Stimulated activated CD4-positive, alpha-beta T cell treated with anti-CD3 and anti-CD28 coated beads, Interleukin-1b, Interleukin-23, amount 100 ng/mL, for 48 hours (primary cell): ENCODE data around the gene SP8.

ENCODE experiments used
- DNase-seq: peaks from one replicate; pipeline ENCODE4 v3.0.0-alpha.2; 2020

The SP8 gene

GRCh38 chr7:20793694-20794394 is 7.2 kb upstream of the SP8 start:
- DNase-seq, result no peak

DNA sequence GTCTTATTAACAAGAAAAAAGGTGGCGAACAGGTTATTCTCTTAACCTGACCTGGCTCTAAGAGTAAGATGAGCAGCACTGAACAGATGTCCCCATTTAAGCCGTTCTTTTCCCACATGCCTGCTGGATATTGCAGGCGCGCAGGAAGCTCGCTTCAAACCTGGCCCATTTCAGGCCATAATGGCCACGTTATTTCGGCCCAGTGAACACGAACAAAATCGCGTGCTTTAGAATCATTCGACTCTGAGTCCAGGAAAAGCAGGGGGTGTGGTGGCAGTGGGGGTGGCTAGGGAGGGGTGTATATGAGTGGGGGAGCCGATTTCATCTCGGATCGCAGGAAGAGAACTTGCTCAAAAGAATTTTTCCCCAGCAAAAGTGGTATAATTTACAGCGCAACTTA is 6.6 kb upstream of the SP8 start:
- no peak for DNase-seq

- no peak for DNase-seq
Observed at GRCh38 chr7:20791538-20792434, 5.1 kb upstream of the SP8 start.

DNA sequence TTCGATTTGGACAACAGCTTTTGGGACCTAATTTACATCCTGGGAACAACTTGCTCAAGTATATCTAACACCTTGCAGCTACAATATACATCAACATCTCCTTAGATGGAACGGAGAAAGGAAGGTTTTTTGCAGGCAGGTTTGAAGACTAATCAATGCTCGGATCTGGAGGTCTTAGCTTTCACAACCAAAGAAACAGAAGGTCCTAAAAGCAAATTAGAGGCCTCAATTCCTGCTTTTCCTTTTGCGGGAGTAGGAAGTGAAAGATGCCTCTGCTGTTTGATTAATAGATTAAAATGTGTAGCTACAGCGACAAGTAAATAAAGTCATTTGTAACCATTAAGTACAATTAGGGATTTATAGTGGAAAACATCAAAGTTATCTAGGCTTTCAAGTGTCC is 3.7 kb upstream of the SP8 start:
- DNase-seq, result no peak

DNA sequence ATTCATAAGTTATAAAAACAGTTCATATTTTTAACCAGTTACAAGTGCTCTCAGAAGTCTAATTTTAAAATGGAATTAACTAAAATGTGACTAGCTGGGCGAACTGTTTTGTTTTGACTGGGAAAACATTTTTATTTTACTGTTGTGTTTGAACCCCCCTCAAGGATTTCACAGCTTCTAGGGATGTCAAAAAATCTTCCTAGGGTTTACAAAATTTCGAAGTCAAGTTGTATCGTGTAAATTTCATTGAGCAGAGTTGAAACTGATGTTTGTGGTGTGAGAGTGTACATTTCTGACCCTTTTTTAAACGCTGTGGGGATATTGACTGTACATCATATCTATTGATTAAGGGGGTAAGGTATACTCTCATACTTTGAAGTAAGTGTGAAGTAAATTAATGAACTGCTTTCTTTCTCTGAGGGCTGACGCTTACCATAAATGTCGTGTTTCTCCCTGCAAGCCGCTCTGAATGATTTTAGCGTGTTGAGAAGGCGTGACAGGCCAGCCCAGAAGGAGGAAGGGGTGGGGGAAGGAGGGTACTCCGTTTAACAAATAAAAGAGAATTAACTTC is 1.8 kb upstream of the SP8 start:
- DNase-seq, result no peak

- no peak for DNase-seq
Observed at GRCh38 chr7:20787660-20788419, 1.2 kb upstream of the SP8 start.

DNA sequence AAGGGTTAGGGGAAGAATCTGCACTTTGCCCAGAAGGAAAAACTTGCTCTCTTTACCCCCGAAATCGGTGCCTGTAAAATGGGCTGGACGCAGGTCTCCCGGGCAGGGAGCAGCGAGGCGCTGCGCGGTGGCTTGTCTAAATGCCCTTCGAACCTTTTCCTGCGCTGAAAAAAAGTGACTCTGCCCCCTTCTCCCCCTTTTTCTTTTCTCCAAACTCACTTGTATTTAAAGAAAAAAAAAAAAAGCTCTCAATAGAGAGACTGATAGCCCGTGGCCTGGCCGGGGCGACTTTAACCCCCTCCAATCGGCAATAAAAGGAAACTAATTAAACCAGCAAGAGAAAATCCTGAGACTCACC is 286 bp downstream of the SP8 start:
- DNase-seq, result no peak

DNA sequence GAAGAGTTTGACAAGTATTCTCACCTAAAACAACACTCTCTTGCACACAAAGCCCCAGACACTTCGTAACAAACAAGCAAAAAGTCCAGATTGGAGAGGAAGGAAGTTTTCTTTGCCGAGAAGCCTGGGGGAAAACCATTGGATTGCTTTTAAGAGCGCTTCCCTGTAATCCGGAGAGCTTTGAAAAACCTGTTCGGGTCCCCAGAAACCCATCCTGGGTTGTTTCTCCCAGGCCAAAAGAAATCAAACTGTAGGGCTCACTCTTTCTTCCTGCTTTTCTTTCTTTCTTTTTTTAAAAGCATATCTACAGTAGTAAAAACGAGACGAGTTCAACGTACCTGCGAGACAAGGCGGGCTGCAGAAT is 655 bp downstream of the SP8 start:
- no peak for DNase-seq

GRCh38 chr7:20785157-20786048 is 1.3 kb downstream of the SP8 start:
- DNase-seq, result no peak

- no peak for DNase-seq
Observed at GRCh38 chr7:20784388-20785156, 2.1 kb downstream of the SP8 start.

- DNase-seq, result no peak
Observed at GRCh38 chr7:20783700-20784387, 2.8 kb downstream of the SP8 start.

DNA sequence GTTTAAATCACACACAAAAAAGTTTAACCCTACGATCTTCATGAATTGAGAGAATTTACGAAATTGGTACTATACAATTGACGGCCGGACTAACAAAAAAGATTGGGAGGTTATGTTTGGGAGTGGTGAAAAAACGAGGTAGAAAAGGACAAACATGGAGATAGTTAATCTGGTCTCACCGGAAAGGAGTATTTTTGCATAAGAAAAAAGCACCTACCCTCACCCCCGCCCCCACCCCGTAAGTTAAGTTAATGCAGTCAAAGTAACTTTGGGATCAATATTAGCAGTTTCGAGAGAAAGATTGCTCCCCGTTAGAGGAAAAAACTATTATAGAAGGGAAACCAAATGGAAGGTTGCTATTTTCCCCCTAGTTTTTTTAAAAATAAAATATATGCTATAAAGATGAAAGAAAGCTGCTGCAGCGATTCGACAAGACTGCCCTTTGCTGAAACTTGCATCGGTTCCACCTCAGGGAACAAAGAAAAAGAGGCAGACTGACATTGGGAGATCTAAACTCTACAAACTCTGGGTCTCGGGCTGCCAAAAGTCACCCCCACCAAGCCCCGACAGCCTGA is 3.5 kb downstream of the SP8 start:
- no peak for DNase-seq

- no peak for DNase-seq
Observed at GRCh38 chr7:20779041-20779440, 7.6 kb downstream of the SP8 start.

DNA sequence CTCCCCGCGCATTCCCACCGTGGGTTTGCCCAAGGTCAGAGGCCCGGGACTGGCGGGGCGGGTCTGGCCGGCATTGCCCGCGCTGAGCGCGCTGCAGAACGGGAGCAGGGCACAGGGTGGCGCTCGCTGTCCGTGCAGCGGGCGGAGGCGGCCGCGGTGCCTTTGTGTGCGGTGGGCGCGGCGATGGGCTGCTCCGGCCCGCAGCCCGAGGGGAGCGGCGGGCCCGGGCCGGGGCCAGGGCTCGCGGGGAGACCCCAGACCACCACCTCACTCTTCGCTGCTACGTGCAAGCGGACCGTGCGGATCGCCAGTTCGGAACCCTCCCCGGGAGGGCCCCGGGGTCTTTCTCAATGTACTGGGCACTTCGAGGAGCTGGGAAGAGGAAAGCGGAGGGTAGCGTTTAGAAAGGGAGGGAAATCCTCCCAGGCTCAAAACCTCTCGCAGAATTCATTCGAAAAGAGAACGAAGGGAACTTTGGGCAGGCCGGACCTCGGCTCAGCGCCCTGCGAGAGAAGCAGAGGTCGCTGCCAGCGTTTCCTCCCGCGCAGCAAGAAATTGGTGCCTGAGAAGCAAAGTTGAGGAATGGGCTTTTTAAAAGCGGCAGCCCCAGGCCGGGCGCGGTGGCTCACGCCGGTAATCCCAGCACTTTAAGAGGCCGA is 8.5 kb downstream of the SP8 start:
- no peak for DNase-seq

- no peak for DNase-seq
Observed at GRCh38 chr7:20777377-20778062, 9.2 kb downstream of the SP8 start.

GRCh38 chr7:20776942-20777341 is 9.7 kb downstream of the SP8 start:
- DNase-seq, result no peak

DNA sequence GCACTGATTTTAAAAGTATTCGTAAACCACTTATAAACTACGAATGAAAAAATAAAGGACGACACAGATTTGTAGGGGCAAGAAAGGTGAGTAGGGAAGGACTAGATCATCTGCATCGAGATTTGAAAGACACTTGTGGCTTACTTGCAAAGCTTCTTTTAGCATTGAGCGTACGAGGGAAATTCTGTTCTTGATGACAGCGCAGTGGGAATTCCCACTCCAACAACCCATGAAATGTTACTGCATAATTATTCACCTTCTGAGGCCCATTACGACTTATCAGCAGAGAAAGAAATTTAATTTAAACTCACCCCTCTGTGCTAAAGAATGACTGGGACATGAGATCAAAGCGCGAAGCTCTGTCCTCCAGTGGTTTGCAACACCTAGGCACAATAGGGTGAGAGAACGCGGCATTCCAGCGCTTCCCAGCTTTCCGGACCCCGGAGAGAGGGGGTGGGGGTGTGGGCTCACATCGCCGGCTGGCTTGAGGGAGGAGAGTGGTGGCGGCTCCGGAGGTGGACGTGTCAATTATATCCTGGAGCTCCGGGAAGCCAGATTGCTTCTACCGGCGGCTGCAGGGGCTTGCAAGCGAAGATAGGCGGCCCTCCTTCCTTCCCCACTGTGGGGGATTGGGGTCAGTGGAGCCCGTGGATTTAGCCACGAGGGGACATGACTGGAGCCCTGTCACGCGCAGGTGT is 10.3 kb downstream of the SP8 start:
- no peak for DNase-seq

GRCh38 chr7:20754001-20754400 is 32.7 kb downstream of the SP8 start:
- no peak for DNase-seq

DNA sequence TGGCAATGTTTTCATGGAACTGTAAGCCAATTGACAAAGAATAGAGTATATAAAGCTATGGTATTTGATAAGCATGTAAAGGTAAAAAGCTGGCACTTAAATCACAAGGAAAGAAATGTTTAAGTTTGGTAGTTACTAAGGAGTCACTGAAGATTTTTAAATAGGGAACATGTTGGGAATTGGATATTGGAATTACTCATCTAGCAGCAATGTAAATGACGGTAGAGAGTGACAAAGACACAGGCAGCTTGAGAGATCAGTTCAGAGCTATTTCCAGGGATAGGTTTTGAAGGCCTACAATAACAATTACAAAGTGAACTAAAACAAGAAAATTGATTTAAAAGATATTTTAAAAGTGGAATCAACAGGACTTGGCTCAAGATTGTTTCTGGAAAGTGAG is 36.8 kb downstream of the SP8 start:
- no peak for DNase-seq
